Neural cell (in vitro differentiated cells): ENCODE measurements around the gene ROR2. TPM values are rescaled to one million over a fixed set of nuclear protein-coding genes. Genes with fewer than 3 reads are reported as not detected.

Source experiments
- H2AFZ ChIP-seq: fragments of 200-600, 300-800 bp; sonication (generic), shearing (Covaris generic); 2 replicates; pipeline ENCODE4 v1.6.0; 2014; ENCODE audit warnings: low read depth, mild to moderate bottlenecking, antibody characterized with exemption, low read length, moderate library complexity
- H3F3A ChIP-seq: fragments of 200-600 bp; shearing (Covaris generic); 2 replicates; pipeline ENCODE4 v1.6.1; 2016; ENCODE audit warnings: mild to moderate bottlenecking, moderate library complexity, mixed read lengths, antibody characterized with exemption, low read length; ENCODE audit not compliant: insufficient read depth, poor library complexity, severe bottlenecking
- H3K27ac ChIP-seq: fragments of 200-600, 300-800 bp; sonication (generic), shearing (Covaris generic); 2 replicates; pipeline ENCODE4 v1.5.1; 2014; ENCODE audit warnings: mild to moderate bottlenecking, low read length, moderate library complexity
- H3K27me3 ChIP-seq: fragments of 300-800, 200-600 bp; sonication (generic), shearing (Covaris generic); 2 replicates; pipeline ENCODE4 v1.6.0; 2014; ENCODE audit warnings: mild to moderate bottlenecking, low read depth, low read length, moderate library complexity; ENCODE audit not compliant: insufficient read depth
- H3K36me3 ChIP-seq: fragments of 300-800, 200-600 bp; sonication (generic), shearing (Covaris generic); 2 replicates; pipeline ENCODE4 v1.5.1; 2014; ENCODE audit warnings: mild to moderate bottlenecking, antibody characterized with exemption, low read length, moderate library complexity; ENCODE audit not compliant: insufficient read depth
- H3K4me2 ChIP-seq: fragments of 300-800, 200-600 bp; sonication (generic), shearing (Covaris generic); 2 replicates; pipeline ENCODE4 v1.6.0; 2014; ENCODE audit warnings: mild to moderate bottlenecking, low read length
- H3K4me3 ChIP-seq: fragments of 300-800, 200-600 bp; sonication (generic), shearing (Covaris generic); 2 replicates; pipeline ENCODE4 v1.5.1; 2014; ENCODE audit warnings: mild to moderate bottlenecking, low read length, moderate library complexity
- H3K79me2 ChIP-seq: fragments of 200-600 bp; shearing (Covaris generic); replicated peaks from 2 replicates; pipeline ENCODE4 v1.6.0; 2014; ENCODE audit warnings: mild to moderate bottlenecking, low read length, moderate library complexity; ENCODE audit not compliant: insufficient read depth
- H3K9ac ChIP-seq: fragments of 300-800, 200-600 bp; sonication (generic), shearing (Covaris generic); 2 replicates; pipeline ENCODE4 v1.6.1; 2016; ENCODE audit warnings: mild to moderate bottlenecking, low read length, mixed read lengths
- H3K9me2 ChIP-seq: fragments of 200-600 bp; shearing (Covaris generic); 2 replicates; pipeline ENCODE4 v1.6.1; 2016; ENCODE audit warnings: mild to moderate bottlenecking, low read length, mixed read lengths; ENCODE audit not compliant: insufficient read depth
- H3K9me3 ChIP-seq: fragments of 200-600, 300-800 bp; sonication (generic), shearing (Covaris generic); 2 replicates; pipeline ENCODE4 v1.6.1; 2016; ENCODE audit warnings: mild to moderate bottlenecking, mixed run types, low read length, moderate library complexity, mixed read lengths
- H4K20me1 ChIP-seq: fragments of 200-600 bp; shearing (Covaris generic); 2 replicates; pipeline ENCODE4 v1.6.1; 2016; ENCODE audit warnings: mild to moderate bottlenecking, mixed run types; ENCODE audit not compliant: insufficient read depth
- CTCF ChIP-seq: fragments of 450-650 bp; IDR thresholded peaks from 2 replicates; pipeline ENCODE4 v1.5.1; 2014; ENCODE audit warnings: antibody characterized with exemption, mild to moderate bottlenecking, moderate library complexity; ENCODE audit not compliant: poor library complexity, severe bottlenecking
- EP300 ChIP-seq: fragments of 450-650 bp; conservative IDR thresholded peaks from 2 replicates; pipeline ENCODE4 v1.6.1; 2014; ENCODE audit warnings: antibody characterized with exemption, mild to moderate bottlenecking, moderate library complexity; ENCODE audit not compliant: poor library complexity, severe bottlenecking
- EZH2 ChIP-seq: fragments of 200-600, 300-800 bp; shearing (Covaris generic), sonication (generic); IDR thresholded peaks from 2 replicates; pipeline ENCODE4 v1.6.1; 2014; ENCODE audit warnings: antibody characterized with exemption, low read length, borderline replicate concordance, mild to moderate bottlenecking; ENCODE audit not compliant: insufficient read depth, poor library complexity, severe bottlenecking
- MXI1 ChIP-seq: fragments of 450-650 bp; conservative IDR thresholded peaks from 2 replicates; pipeline ENCODE4 v1.6.1; 2014; ENCODE audit warnings: antibody characterized with exemption, mild to moderate bottlenecking; ENCODE audit not compliant: poor library complexity, severe bottlenecking
- POLR2AphosphoS5 ChIP-seq: IDR thresholded peaks from 2 replicates; pipeline ENCODE4 v1.6.1; 2012
- RAD21 ChIP-seq: fragments of 450-650 bp; conservative IDR thresholded peaks from 2 replicates; pipeline ENCODE4 v1.6.1; 2014; ENCODE audit warnings: antibody characterized with exemption, mild to moderate bottlenecking, moderate library complexity
- REST ChIP-seq: IDR thresholded peaks from 2 replicates; pipeline ENCODE4 v1.6.1; 2012; ENCODE audit warnings: borderline replicate concordance
- SMC3 ChIP-seq: fragments of 450-650 bp; conservative IDR thresholded peaks from 2 replicates; pipeline ENCODE4 v1.6.1; 2014; ENCODE audit warnings: antibody characterized with exemption, mild to moderate bottlenecking, moderate library complexity; ENCODE audit not compliant: poor library complexity
- TAF1 ChIP-seq: IDR thresholded peaks from 2 replicates; pipeline ENCODE4 v1.6.1; 2012; ENCODE audit warnings: low read depth
- polyA plus RNA-seq: library from polyadenylated mRNA; depleted of rRNA; stranded (reverse); fragments of >200 nt; gene quantifications from 2 replicates; pipeline ENCODE4 v1.2.3, GENCODE V29; 2014

The ROR2 gene
- polyA plus RNA-seq, 1 donor from 2014 or later = 0.33 TPM

- H3K4me3 ChIP-seq = no peak overlapping the region
- H3K9me2 ChIP-seq = no peaks in the 10 kb centered on the region
- no peak overlapping the region for H3K4me2 ChIP-seq
- no peak overlapping the region for H3K9ac ChIP-seq
- no peaks in the 10 kb centered on the region for H3K9me3 ChIP-seq
- H3K27ac ChIP-seq = no peak overlapping the region
- no peaks in the 10 kb centered on the region for H3K79me2 ChIP-seq
- H3F3A ChIP-seq = no peaks in the 10 kb centered on the region
- no peaks in the 10 kb centered on the region for H4K20me1 ChIP-seq
- H2AFZ ChIP-seq = no peak overlapping the region
- no peaks in the 10 kb centered on the region for H3K27me3 ChIP-seq
- H3K36me3 ChIP-seq = no peaks in the 10 kb centered on the region
- no peak for TF ChIP-seq POLR2AphosphoS5
- no peak for TF ChIP-seq RAD21
- no peak for TF ChIP-seq TAF1
- no peak for TF ChIP-seq EZH2
- TF ChIP-seq SMC3 = no peak
- TF ChIP-seq EP300 = no peak
- TF ChIP-seq REST = no peak
- TF ChIP-seq CTCF = no peak
- TF ChIP-seq MXI1 = no peak
These were observed 124.6 kb downstream of the ROR2 start for GRCh38 chr9:91825422-91825821.

GRCh38 chr9:91824601-91825305, 125.3 kb downstream of the ROR2 start:
- no peak overlapping the region for H2AFZ ChIP-seq
- no peaks in the 10 kb centered on the region for H3K9me3 ChIP-seq
- no peaks in the 10 kb centered on the region for H3K36me3 ChIP-seq
- H3K9ac ChIP-seq = no peak overlapping the region
- no peaks in the 10 kb centered on the region for H3K9me2 ChIP-seq
- TF ChIP-seq RAD21 = no peak
- TF ChIP-seq EZH2 = no peak
- no peak for TF ChIP-seq REST
- no peak for TF ChIP-seq TAF1
- no peak for TF ChIP-seq EP300
- TF ChIP-seq POLR2AphosphoS5 = no peak
- TF ChIP-seq SMC3 = no peak
- TF ChIP-seq CTCF = no peak
- no peak for TF ChIP-seq MXI1
- H3K27me3 ChIP-seq = no peaks in the 10 kb centered on the region
- H3K4me2 ChIP-seq = no peak overlapping the region
- no peaks in the 10 kb centered on the region for H3F3A ChIP-seq
- H3K27ac ChIP-seq = no peak overlapping the region
- no peaks in the 10 kb centered on the region for H3K79me2 ChIP-seq
- no peak overlapping the region for H3K4me3 ChIP-seq
- no peaks in the 10 kb centered on the region for H4K20me1 ChIP-seq
